COR-L47 (cell line): ENCODE measurements around the gene CCNI.
"Not testable (repeated sequence)": the region's sequence is repeated elsewhere in the genome, so short reads cannot be mapped to it uniquely, and the experiment has no call there.

Source experiments
- DNase-seq: peaks from one replicate; lab custom pipeline; 2025; lab: John Stamatoyannopoulos, UW

CCNI gene

DNA sequence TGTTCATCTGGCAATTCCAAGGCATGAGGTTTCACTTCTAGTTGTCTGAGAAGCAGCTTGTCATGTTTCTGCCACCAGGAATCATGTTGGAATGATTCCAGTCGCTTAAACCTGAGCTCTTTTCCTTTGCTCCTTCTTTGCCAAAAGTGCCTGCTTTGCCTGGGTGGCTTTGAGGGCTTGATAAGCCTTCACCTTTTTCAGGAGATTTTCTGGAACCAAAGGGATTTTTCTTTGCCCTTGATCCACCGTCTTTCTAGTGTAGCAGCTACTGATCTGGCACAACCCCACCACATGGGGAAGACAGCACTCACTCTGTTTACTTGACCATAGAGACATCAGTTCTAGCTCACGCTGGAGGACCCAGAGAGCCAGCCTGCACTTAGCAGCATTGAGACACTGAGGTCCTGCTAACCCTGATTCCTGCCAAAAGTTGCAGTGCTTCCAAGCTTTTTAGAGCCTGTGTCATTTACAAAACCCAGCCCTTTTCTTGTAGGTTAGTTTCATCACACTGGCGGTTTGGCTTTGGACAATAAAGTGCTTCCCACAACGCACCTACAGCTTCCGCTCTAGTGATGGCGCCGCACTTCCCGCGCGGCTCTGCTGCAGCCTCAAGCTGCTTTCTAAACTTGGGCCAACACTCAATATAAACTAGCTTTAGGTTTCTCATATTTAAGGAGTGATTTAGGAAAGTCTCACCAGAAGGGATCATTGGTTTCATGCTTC is 7.3 kb upstream of the CCNI start:
- no peak for DNase-seq

DNA sequence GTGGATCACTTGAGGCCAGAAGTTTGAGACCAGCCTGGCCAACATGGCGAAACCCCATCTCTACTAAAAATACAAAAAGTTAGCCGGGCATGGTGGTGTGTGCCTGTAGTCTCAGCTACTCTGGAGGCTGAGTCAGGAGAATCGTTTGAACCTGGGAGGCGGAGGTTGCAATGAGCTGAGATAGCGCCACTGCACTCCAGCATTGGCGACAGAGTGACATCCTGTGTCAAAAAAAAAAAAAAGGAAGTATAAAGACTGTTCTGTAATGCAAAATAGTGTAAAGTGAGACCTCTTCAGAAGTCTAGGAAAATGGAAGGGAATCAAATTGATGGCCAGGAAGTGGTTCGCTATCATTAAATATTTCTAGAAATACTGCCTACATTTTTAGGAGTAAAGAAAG is 5.0 kb upstream of the CCNI start:
- not testable (repeated sequence) for DNase-seq

DNA sequence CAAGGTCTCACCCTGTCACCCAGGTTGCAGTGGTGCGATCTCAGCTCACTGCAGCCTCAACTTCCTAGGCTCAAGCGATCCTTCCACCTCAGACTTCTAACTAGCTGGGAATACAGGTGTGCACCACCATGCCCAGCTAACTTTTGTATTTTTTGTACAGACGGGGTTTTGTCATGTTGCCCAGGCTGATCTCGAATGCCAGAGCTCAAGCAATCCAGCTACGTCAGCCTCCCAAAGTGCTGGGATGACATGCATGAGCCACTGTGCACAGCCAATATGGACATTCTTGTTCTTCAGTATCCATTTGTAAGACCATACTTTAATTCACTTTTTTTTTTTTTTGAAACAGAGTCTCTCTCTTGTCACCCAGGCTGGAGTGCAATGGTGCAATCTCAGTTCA is 3.5 kb upstream of the CCNI start:
- no peak for DNase-seq

DNA sequence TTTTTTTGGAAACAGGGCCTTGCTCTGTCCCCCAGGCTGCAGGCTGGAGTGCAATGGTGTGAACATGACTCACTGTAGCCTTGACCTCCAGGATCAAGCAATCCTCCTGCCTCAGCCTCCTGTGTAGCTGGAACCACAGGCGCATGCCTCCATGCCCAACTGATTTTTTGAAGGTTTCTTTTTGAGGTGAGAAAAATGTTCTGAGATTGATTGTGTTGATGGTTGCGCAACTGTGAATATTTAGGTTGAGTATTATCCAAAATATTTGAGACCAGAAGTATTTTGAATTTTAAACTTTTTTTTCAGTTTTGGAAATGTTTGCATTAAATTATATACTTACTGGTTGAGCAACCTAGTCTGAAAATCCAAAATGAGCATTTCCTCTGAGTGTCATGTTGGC is 2.6 kb upstream of the CCNI start:
- DNase-seq = no peak

DNA sequence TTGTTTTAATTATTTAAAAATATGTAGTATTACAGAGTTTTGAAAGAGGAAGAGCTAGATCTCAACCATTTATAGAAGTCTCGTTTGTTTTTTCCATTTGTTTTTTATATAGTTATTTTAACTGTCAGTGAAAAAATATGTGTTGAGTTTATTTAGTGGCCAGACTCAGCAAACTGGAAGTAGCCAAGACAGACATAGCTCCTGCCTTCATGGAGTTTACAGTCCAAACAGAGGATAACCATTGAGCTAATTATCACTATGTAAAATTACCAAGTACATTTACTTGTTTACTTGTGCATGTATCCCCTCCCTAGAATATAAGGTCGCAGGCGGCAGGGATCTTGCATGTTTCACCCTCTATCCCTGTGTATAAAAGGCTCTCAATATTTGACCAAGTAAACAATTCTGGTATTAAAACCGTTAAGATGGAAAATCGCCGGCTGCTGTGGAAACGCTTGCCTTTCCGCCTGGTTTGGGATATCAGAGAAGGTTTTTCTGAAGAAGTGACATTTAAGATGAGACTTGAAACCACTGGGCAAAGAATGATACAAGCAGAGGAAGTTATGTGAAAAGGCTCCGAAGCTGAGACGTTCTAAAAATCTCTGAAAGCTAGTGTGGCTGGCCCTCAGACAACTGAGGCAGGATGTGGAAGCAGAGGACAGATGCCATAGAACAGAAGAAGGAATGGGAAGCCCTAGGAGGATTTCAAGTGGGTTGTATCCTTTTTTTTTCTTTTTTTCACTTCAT is 1.3 kb upstream of the CCNI start:
- no peak for DNase-seq

GRCh38 chr4:77074981-77075855 is 571 bp downstream of the CCNI start:
- DNase-seq = peak; percentile 16

- DNase-seq = no peak
Observed at GRCh38 chr4:77074381-77074831, 1.4 kb downstream of the CCNI start.

- DNase-seq = no peak
Observed at GRCh38 chr4:77073981-77074380, 1.8 kb downstream of the CCNI start.

- DNase-seq = no peak
Observed at GRCh38 chr4:77073106-77073809, 2.5 kb downstream of the CCNI start.

GRCh38 chr4:77072195-77072753 is 3.5 kb downstream of the CCNI start:
- no peak for DNase-seq

GRCh38 chr4:77069514-77069913 is 6.3 kb downstream of the CCNI start:
- DNase-seq = not testable (repeated sequence)

- no peak for DNase-seq
Observed at GRCh38 chr4:77065382-77065781, 10.4 kb downstream of the CCNI start.

DNA sequence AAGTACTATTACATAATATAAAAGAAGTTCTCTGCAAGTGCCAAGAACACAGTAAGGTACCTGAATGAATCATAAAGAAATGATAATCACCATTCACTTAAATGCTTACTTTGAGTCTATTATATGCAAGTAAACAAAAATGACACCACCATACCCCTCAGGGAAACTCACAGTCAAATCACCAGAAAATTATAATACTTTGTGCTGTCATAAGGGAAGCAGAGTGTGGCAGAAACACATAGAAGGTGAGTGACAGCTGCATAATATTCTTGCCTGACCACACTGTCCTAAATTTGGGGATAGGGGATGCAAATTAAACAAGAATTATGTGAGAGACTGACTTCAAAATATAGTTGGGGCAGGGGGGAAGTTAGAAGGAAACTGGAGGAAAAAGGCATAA is 12.9 kb downstream of the CCNI start:
- DNase-seq = no peak

DNA sequence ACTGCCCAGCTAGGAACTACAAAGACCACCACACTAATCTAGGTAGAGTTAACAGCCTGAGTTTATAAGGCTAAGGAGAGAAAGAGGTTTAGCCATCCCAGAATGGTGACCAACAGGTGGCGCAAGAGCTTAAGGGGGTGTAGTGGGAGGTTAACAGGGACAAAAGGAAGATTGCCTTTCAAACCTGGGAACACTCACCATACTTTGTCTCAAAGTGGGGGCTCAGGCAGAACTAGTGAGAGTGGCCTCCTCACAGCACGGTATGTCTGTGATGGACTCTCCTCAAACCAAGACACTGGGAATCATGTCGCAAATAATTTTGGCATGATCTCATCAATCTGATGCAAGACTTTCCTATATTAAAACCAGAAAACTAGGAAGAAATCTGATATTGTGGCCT is 23.4 kb downstream of the CCNI start:
- peak; percentile 15 for DNase-seq

GRCh38 chr4:77050962-77051361 is 24.8 kb downstream of the CCNI start:
- no peak for DNase-seq

DNA sequence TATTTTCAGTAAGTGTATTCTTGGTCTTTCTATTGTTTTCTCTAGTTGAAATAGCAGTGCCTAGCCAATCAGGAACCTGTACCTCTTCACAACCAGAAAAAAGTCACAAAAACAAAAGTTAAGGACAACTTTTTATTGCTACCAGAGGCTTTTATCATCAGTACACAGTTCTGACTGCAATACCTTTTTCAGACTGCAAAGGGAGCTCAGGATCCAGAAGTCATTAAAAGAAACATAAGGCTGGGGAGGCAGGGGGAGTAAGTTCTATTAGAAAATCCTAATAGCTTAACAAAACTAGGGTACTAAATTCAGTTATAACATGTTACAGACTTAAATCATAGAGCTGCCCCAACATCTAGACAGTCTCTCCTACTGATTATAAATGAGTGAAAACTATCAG is 28.8 kb downstream of the CCNI start:
- DNase-seq = no peak

DNA sequence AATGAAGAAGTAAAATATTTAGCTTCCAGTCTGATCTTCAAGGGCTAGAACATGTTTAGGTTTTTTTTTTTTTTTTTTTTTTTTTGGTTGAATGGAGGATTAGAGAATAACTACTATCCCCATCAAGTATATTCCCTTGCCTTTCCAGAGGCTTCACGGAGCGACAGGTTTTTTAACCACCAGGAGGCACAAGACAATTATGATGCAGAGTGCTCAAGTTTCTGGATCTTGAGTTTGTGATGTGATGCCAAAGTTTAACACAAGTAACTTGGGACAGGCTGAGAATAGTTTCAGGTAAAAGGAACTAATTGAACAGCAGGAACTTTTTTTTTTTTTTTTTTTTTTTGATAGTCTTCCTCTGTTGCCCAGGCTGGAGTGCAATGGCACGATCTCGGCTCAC is 30.3 kb downstream of the CCNI start:
- no peak for DNase-seq

DNA sequence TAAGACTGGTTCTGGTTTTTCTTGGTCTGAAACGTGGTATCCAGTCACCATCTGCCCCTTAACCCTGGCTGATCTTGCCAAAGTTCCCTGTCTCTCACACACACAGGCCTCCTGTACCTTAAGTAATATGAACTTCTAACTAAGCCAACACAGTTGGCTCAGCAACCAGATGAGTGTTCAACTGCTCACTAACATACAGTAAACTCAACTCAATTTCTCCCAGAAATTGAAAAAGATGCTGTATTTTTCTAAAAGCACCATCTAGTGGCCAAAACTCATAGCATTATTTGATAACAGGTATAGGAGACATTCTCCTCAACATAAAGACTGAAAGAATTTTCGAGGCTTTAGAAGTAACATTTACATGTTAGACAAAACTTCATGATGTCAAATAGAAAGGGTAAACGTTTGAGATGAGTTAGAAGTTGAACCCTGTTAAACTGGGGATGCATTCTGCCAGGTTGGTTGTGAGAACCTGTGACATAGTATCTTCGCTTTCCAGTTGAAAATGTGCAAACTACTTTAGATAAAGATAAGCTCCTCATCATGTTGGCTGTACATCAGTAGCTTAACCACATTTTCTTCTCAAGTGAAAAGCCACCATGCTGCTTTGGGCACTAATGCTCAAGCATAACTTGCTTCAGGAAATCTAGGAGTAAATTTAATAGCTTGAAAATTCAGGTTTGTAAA is 31.2 kb downstream of the CCNI start:
- DNase-seq = peak; percentile 22

- DNase-seq = no peak
Observed at GRCh38 chr4:77043507-77044136, 32.2 kb downstream of the CCNI start.
